AG09319 (cell line): ENCODE results near the gene KIAA1328.

ENCODE experiments used
- DNase-seq: peaks from one replicate; pipeline ENCODE4 v3.0.0-alpha.2; 2010; ENCODE audit warnings: low read depth; ENCODE audit errors: extremely low read depth
- TF ChIP-seq, protein P1 (sequence below): IDR thresholded peaks from 2 replicates; pipeline ENCODE4 v1.5.1; 2011; ENCODE audit warnings: low read depth, mild to moderate bottlenecking, inconsistent platforms, low read length, moderate library complexity

KIAA1328 gene

DNA sequence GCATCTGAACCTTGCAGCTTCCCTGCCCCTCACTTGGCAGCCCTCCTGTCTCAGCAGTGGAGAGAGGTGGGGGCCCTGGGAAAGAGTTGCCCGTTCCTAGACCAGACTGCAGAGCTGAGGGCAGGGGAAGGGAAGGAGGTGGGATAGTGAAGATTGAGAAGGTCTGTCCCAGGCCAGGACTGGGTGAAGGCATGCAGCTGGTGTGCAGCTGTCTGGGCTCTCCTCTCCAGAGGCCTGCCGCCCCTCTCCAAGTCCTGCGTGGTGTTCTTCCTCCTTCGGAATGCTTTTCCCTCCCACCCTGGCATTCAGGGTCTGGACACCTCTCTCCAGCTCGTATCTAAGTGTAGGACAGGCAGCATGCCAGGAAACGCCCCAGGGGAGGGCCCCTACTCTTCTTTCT lies 413.2 kb downstream of the KIAA1328 start:
- TF ChIP-seq, protein P1, sequence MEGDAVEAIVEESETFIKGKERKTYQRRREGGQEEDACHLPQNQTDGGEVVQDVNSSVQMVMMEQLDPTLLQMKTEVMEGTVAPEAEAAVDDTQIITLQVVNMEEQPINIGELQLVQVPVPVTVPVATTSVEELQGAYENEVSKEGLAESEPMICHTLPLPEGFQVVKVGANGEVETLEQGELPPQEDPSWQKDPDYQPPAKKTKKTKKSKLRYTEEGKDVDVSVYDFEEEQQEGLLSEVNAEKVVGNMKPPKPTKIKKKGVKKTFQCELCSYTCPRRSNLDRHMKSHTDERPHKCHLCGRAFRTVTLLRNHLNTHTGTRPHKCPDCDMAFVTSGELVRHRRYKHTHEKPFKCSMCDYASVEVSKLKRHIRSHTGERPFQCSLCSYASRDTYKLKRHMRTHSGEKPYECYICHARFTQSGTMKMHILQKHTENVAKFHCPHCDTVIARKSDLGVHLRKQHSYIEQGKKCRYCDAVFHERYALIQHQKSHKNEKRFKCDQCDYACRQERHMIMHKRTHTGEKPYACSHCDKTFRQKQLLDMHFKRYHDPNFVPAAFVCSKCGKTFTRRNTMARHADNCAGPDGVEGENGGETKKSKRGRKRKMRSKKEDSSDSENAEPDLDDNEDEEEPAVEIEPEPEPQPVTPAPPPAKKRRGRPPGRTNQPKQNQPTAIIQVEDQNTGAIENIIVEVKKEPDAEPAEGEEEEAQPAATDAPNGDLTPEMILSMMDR: no peak
- no peak for DNase-seq

DNA sequence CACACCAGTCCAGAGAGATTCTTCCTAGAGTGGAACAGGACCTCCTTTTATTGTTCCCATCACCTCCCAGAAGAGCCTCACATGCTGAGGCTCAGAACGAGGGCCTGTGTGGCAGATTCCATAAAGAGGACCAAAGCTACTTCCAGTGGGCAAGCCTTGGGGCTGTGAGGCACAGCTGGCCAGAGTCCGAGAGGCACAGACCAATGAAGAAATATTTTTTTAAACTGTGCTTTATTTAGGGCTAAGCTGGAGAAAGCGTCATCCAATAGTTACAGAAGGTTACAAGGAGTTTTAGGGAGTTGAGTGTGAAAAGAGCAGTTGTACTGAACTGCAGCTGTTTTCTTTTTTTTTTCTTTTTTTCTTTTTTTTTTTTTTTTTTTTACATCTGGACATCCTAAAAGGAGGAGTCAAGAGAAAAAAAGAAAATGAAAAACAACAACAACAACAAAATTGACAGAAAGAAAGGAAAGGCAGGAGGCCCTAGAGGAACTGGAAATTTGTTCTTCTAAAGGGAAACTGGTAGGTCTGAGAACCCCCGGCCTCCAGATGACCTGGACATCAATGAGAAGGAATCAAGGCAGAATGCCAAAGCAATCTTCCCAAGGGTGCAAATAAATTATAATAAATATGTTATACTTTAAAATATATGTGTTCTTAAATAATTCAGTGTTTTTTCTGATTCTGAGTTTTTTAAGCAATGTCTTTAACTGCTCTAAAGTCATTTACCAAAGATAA lies 414.1 kb downstream of the KIAA1328 start:
- DNase-seq: no peak

DNA sequence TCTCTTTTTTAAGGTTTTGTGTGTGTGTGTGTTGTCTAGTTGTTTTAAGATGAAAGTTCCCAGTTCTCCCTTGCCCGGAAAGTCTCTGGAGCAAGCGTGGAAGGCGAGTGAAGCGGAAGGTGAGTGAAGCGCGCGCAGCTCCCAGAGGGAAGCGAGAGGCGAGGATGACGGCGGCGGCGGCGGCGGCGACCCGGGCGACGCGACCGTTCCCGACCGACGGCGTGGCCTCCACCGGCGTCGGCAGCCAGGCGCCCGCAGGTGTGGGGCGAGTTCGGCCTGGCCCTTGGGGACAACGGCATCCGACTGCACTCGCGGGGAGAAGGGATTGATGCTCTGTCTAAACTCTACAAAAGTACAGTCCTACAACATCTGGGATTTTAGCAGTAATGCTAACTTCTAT lies 414.8 kb downstream of the KIAA1328 start:
- TF ChIP-seq, protein P1: no peak
- DNase-seq: no peak

More for the DNA sequence above, 414.1 kb downstream of the KIAA1328 start:
- TF ChIP-seq, protein P1: no peak

DNA sequence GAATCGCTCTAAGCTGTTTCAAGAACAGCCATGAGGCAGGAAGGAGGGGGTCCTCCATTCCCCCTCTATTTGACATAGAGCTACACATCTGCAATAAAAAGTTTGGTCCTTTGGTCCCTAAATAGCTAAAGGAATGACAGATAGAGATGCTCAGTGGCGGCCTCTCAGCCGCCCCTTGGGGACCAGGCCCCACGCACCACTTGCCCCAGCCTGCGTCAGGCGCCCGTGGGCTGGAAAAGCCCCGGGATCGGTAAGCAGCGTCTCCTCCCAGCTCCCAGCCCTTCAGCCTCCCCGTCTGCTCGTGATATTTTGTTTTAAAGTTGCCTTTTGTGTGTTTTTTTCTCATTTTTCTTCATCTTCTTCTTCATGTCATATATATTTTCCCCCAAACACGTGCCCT lies 415.7 kb downstream of the KIAA1328 start:
- TF ChIP-seq, protein P1: no peak
- no peak for DNase-seq

DNA sequence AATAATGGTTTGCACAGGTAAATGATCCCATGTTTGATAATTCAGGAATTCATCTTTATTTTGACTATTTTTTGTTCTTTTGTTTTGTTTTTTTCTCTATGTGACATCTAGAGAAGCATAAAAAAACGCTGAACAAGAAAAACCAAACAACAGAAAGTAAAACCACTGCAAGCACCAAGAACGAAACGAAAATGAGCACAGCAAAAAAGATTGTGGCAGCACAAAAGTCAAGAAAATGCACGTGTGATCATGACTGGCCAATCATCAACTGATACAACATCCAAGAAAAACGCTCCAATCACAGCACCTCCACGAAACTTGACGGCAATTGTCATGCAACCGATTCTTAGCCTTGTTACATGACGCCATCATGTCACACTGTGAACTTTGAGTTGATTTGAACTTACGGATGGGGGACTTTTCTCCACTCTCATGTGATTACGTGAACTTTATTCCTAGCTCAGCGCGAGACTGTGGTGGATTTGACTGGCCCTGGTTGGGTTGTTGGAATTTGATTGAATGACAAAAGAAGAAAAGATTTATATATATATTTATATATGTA lies 417.9 kb downstream of the KIAA1328 start:
- no peak for DNase-seq
- TF ChIP-seq, protein P1: no peak

DNA sequence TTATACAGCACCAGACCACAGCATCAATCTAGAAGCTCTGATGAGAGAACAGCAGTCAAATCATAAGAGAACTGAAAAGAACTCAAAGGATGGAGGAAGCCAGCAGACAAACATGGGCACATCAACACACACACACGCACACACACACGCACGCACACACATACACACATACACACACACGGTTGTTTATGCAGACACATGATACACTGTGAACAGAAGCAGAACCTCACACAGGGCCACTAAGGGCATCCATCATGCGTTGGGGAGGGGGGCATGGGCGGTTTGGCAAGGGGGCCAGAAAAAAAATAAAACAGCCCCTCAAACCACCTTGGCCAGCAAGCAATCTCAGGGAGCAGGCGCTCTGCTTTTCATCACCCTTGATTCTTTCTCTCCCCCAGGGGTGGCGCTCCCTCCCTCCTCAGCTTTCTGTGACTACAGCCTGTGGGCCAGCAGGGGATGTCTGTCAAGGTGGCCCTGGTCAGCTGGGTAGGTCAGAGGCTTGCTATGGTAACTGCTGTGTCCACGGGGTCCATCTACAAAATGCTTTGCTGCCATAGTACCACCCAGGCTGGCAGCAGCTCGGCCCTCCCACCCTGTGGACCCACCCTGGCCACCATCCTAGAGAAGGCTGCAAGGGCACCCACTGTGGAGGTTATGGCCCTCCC lies 418.7 kb downstream of the KIAA1328 start:
- TF ChIP-seq, protein P1: no peak
- no peak for DNase-seq

DNA sequence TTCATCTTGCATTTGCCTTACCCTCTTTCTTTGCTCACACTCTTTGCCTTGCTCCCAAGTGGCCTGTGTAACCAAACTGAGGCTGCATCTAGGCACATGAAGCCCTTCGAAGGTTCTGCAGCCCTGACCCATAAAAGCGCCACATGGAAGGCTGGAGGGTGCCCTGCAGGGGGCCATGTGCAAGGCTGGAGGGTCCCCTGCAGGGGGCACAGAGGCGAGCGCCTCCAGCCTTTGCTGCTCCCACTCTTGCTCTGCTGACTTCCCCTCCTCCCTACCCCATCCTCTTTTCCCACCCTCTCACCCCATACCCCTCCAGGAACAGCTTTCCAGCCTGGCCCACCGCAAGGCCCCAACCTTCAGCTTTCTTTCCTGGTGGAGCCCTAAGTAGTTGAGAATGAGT lies 419.4 kb downstream of the KIAA1328 start:
- TF ChIP-seq, protein P1: no peak
- no peak for DNase-seq
